H9 (cell line): ENCODE results near the gene PRDM4. TPM values are rescaled to one million over a fixed set of nuclear protein-coding genes. Genes with fewer than 3 reads are reported as not detected.
"Not testable (repeated sequence)": the region's sequence is repeated elsewhere in the genome, so short reads cannot be mapped to it uniquely, and the experiment has no call there.

Experiments
- DNase-seq: peaks from one replicate; pipeline ENCODE4 v3.0.0-alpha.2; 2017
- H2AFZ ChIP-seq: one replicate; pipeline ENCODE4 v1.6.1; 2013; ENCODE audit warnings: mild to moderate bottlenecking, low read length, control low read depth, moderate library complexity
- H2AK5ac ChIP-seq: 2 replicates; pipeline ENCODE4 v1.6.1; 2013; ENCODE audit warnings: low read length, control low read depth, mixed read lengths; ENCODE audit not compliant: insufficient read length
- H2BK120ac ChIP-seq: one replicate; pipeline ENCODE4 v1.6.1; 2013; ENCODE audit warnings: low read depth, mild to moderate bottlenecking, low read length, control low read depth, inconsistent platforms; ENCODE audit not compliant: poor library complexity, severe bottlenecking
- H2BK12ac ChIP-seq: 2 replicates; pipeline ENCODE4 v1.6.1; 2013; ENCODE audit warnings: low read length, control low read depth, mixed read lengths, low read depth; ENCODE audit not compliant: insufficient read length
- H2BK15ac ChIP-seq: 2 replicates; pipeline ENCODE4 v1.6.1; 2013; ENCODE audit warnings: low read depth, low read length, control low read depth
- H2BK20ac ChIP-seq: one replicate; pipeline ENCODE4 v1.6.1; 2013; ENCODE audit warnings: low read depth, mild to moderate bottlenecking, low read length, control low read depth, inconsistent platforms; ENCODE audit not compliant: poor library complexity, severe bottlenecking
- H2BK5ac ChIP-seq: 2 replicates; pipeline ENCODE4 v1.6.1; 2013; ENCODE audit warnings: low read length, control low read depth, mixed read lengths; ENCODE audit not compliant: insufficient read length
- H3K14ac ChIP-seq: 2 replicates; pipeline ENCODE4 v1.6.1; 2013; ENCODE audit warnings: low read length, control low read depth; ENCODE audit not compliant: insufficient read depth
- H3K18ac ChIP-seq: 2 replicates; pipeline ENCODE4 v1.6.1; 2013; ENCODE audit warnings: low read depth, mild to moderate bottlenecking, mixed read lengths, low read length, control low read depth; ENCODE audit not compliant: insufficient read length
- H3K23ac ChIP-seq: 2 replicates; pipeline ENCODE4 v1.6.1; 2013; ENCODE audit warnings: low read length, control low read depth, mixed read lengths, low read depth; ENCODE audit not compliant: insufficient read length
- H3K23me2 ChIP-seq: 2 replicates; pipeline ENCODE4 v1.6.1; 2013; ENCODE audit warnings: low read depth, mild to moderate bottlenecking, mixed read lengths, low read length, control low read depth; ENCODE audit not compliant: insufficient read length, poor library complexity, severe bottlenecking
- H3K27ac ChIP-seq: 2 replicates; pipeline ENCODE4 v1.5.1; 2013; ENCODE audit warnings: low read length, control low read depth, mixed read lengths, low read depth; ENCODE audit not compliant: insufficient read length
- H3K27me3 ChIP-seq: 2 replicates; pipeline ENCODE4 v1.6.1; 2013; ENCODE audit warnings: low read length, control low read depth, inconsistent platforms; ENCODE audit not compliant: insufficient read depth
- H3K4ac ChIP-seq: 2 replicates; pipeline ENCODE4 v1.6.1; 2013; ENCODE audit warnings: low read depth, mild to moderate bottlenecking, control low read depth, inconsistent platforms, low read length, moderate library complexity
- H3K4me1 ChIP-seq: 2 replicates; pipeline ENCODE4 v1.6.1; 2013; ENCODE audit warnings: low read length, control low read depth, inconsistent platforms; ENCODE audit not compliant: insufficient read depth
- H3K4me2 ChIP-seq: 2 replicates; pipeline ENCODE4 v1.6.1; 2013; ENCODE audit warnings: low read length, control low read depth, mixed read lengths; ENCODE audit not compliant: insufficient read length, insufficient read depth
- H3K56ac ChIP-seq: 2 replicates; pipeline ENCODE4 v1.6.1; 2013; ENCODE audit warnings: low read depth, mild to moderate bottlenecking, mixed read lengths, low read length, control low read depth; ENCODE audit not compliant: insufficient read length
- H3K79me1 ChIP-seq: 2 replicates; pipeline ENCODE4 v1.6.1; 2013; ENCODE audit warnings: low read depth, mild to moderate bottlenecking, moderate library complexity, low read length, control low read depth, inconsistent platforms; ENCODE audit not compliant: insufficient read depth, poor library complexity, severe bottlenecking
- H3K79me2 ChIP-seq: 2 replicates; pipeline ENCODE4 v1.6.1; 2013; ENCODE audit warnings: low read length, control low read depth, inconsistent platforms; ENCODE audit not compliant: insufficient read depth
- H3K9ac ChIP-seq: 2 replicates; pipeline ENCODE4 v1.6.1; 2013; ENCODE audit warnings: low read length, control low read depth, mixed read lengths; ENCODE audit not compliant: insufficient read length; ENCODE audit errors: extremely low read depth
- H3K9me3 ChIP-seq: one replicate; pipeline ENCODE4 v1.6.1; 2013; ENCODE audit warnings: low read depth, low read length, inconsistent platforms; ENCODE audit not compliant: control insufficient read depth
- H3T11ph ChIP-seq: one replicate; pipeline ENCODE4 v1.6.1; 2013; ENCODE audit warnings: mild to moderate bottlenecking, low read length, control low read depth, inconsistent platforms
- H4K20me1 ChIP-seq: one replicate; pipeline ENCODE4 v1.6.1; 2013; ENCODE audit not compliant: control insufficient read depth, insufficient read length, insufficient read depth
- H4K5ac ChIP-seq: 2 replicates; pipeline ENCODE4 v1.6.1; 2013; ENCODE audit warnings: low read depth, mild to moderate bottlenecking, mixed read lengths, low read length, control low read depth; ENCODE audit not compliant: insufficient read length
- H4K8ac ChIP-seq: replicated peaks from 2 replicates; pipeline ENCODE4 v1.6.1; 2013; ENCODE audit warnings: low read length, control low read depth, mixed read lengths, low read depth; ENCODE audit not compliant: insufficient read length
- H4K91ac ChIP-seq: 2 replicates; pipeline ENCODE4 v1.6.1; 2013; ENCODE audit warnings: low read depth, mild to moderate bottlenecking, moderate library complexity, mixed read lengths, low read length, control low read depth; ENCODE audit not compliant: insufficient read length
- H3K27ac Mint-ChIP-seq, 3 experiments: 2 replicates in 2 of 3; 3 replicates in 1 of 3; pipeline ENCODE4 v1.8.0; 2020 to 2021; ENCODE audit warnings: mixed read lengths in 3 of 3, mild to moderate bottlenecking in 1 of 3, moderate library complexity in 1 of 3
- H3K27me3 Mint-ChIP-seq: 2 replicates; pipeline ENCODE4 v1.8.0; 2021; ENCODE audit warnings: low read depth, mild to moderate bottlenecking, moderate library complexity, mixed read lengths
- H3K36me3 Mint-ChIP-seq, 3 experiments: 2 replicates in 2 of 3; 3 replicates in 1 of 3; pipeline ENCODE4 v1.8.0; 2020 to 2021; ENCODE audit warnings: low read depth in 3 of 3, mixed read lengths in 3 of 3; ENCODE audit not compliant: insufficient read depth in 1 of 3
- H3K4me1 Mint-ChIP-seq, 2 experiments: 2 replicates each; pipeline ENCODE4 v1.8.0; 2020; ENCODE audit warnings: mixed read lengths in 2 of 2
- H3K4me3 Mint-ChIP-seq, 2 experiments: 2 replicates in 1 of 2; 3 replicates in 1 of 2; pipeline ENCODE4 v1.8.0; 2020 to 2021; ENCODE audit warnings: mild to moderate bottlenecking in 2 of 2, mixed read lengths in 2 of 2, moderate library complexity in 1 of 2
- H3K9me3 Mint-ChIP-seq, 2 experiments: 2 replicates in 1 of 2; 3 replicates in 1 of 2; pipeline ENCODE4 v1.8.0; 2020; ENCODE audit warnings: mild to moderate bottlenecking in 2 of 2, mixed read lengths in 2 of 2, moderate library complexity in 1 of 2
- CTCF ChIP-seq: fragments of 200-600 bp; sonication (generic); conservative IDR thresholded peaks from 3 replicates; pipeline ENCODE4 v1.8.0; 2021; ENCODE audit warnings: antibody characterized with exemption, mild to moderate bottlenecking
- WGBS: extraction: QIAGEN DNeasy Blood & Tissue Kit; methylation state at CpG from one replicate; pipeline ENCODE4 v1.1.7; 2013; ENCODE audit warnings: missing lambda C conversion rate, low lambda C conversion rate, mixed read lengths; ENCODE audit not compliant: insufficient read length; ENCODE audit errors: extremely low coverage; 5-methylcytosine and 5-hydroxymethylcytosine counted together
- total RNA-seq: library from RNA; stranded (reverse); gene quantifications from 2 replicates; pipeline ENCODE4 v1.2.1, GENCODE V29; 2021

PRDM4 gene
- total RNA-seq, 1 experiment from 2014 or later: 24.4 TPM

GRCh38 chr12:107702106-107702505 is 58.8 kb downstream of the PRDM4 start:
- Histone ChIP-seq H3K27me3 (no peaks in the 10 kb centered on the region), H3K56ac (no peak overlapping the region), H3K79me1 (no peaks in the 10 kb centered on the region), H3K18ac (no peak overlapping the region), H2AK5ac (no peak overlapping the region), H3T11ph (no peak overlapping the region), H4K20me1 (no peaks in the 10 kb centered on the region), H2BK5ac (no peak overlapping the region), H3K14ac (no peak overlapping the region), H3K23me2 (no peaks in the 10 kb centered on the region), H2BK12ac (no peak overlapping the region), H4K5ac (no peak overlapping the region), H3K9me3 (no peaks in the 10 kb centered on the region), H3K79me2 (no peaks in the 10 kb centered on the region), H3K4me1 (no peaks in the 10 kb centered on the region), H3K27ac (no peak overlapping the region), H3K4me2 (no peak overlapping the region), H3K9ac (no peak overlapping the region), H4K91ac (no peak overlapping the region), H3K23ac (no peak overlapping the region), H2BK120ac (no peak overlapping the region), H2BK20ac (no peak overlapping the region), H2AFZ (no peak overlapping the region), H2BK15ac (no peak overlapping the region), H4K8ac (no peak overlapping the region), H3K4ac (no peak overlapping the region)
- Mint-ChIP-seq H3K4me1 (no peaks in the 10 kb centered on the region), H3K9me3 (peaks cover 12 to 14% of the 10 kb centered on the region in 2 experiments), H3K36me3 (peaks cover 73 to 96% (median 86%) of the 10 kb centered on the region in 3 experiments), H3K4me3 (no peak overlapping the region), H3K27ac (no peak overlapping the region), H3K27me3 (no peaks in the 10 kb centered on the region)
- no peak for DNase-seq
- no CpG with 5 or more reads among the region's 4 CpGs for WGBS
- TF ChIP-seq CTCF: no peak

GRCh38 chr12:107695772-107696171 is 65.2 kb downstream of the PRDM4 start:
- H4K5ac ChIP-seq, H3K27me3 Mint-ChIP-seq, H3K9me3 Mint-ChIP-seq, H3T11ph ChIP-seq, H2AK5ac ChIP-seq, H3K23ac ChIP-seq, H2BK20ac ChIP-seq, H2BK120ac ChIP-seq, DNase-seq, H3K79me2 ChIP-seq, H3K27ac Mint-ChIP-seq, H4K8ac ChIP-seq, H3K27ac ChIP-seq, H3K4me1 Mint-ChIP-seq, H3K23me2 ChIP-seq, H3K18ac ChIP-seq, H3K4me3 Mint-ChIP-seq, H2AFZ ChIP-seq, H2BK5ac ChIP-seq, H2BK12ac ChIP-seq, H3K27me3 ChIP-seq, H3K79me1 ChIP-seq, H3K4ac ChIP-seq, H3K56ac ChIP-seq, H4K20me1 ChIP-seq, H3K4me1 ChIP-seq, H3K4me2 ChIP-seq, H3K14ac ChIP-seq, H3K9ac ChIP-seq, H3K9me3 ChIP-seq, H2BK15ac ChIP-seq, H4K91ac ChIP-seq: not testable (repeated sequence)
- H3K36me3 Mint-ChIP-seq: peaks cover 48 to 93% (median 78%) of the 10 kb centered on the region in 3 experiments
- WGBS: no CpG with 5 or more reads among the region's 2 CpGs
